ENCODE results near the gene CALN1. TPM values are rescaled to one million over a fixed set of nuclear protein-coding genes. Genes with fewer than 3 reads are reported as not detected.

Gene CALN1
- polyA plus RNA-seq, 3 donors: under 0.01 TPM; not detected in 2

DNA sequence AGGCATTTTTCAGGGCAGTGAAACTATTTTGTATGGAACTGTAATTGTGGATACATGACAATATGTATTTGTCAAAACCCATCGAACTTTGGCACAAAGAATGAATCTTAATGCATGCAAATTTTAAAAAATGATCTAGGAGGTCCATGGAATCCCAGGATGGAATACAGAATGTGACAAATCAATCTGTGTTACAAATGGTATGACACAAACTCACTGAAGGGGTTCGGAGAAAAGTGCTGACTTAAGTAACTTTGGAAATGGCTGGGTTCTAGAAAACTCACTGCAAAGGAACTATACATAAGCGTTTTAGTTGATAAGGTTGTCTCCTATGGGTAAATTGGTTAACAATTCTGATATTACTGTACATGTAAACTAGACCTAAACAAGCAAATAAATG lies 26.0 kb downstream of the CALN1 start:
- Histone ChIP-seq H3K4me1 (ENCODE audit: control insufficient read depth in 1 of 2, insufficient read depth in 2 of 2, low read length in 2 of 2) (no peaks in the 10 kb centered on the region), H2AFZ (ENCODE audit: insufficient read depth, low read depth, low read length, poor library complexity, severe bottlenecking) (no peak overlapping the region), H3K27ac (ENCODE audit: low read depth in 1 of 2, low read length in 2 of 2) (no peak overlapping the region), H3K79me2 (ENCODE audit: insufficient read depth, low read length) (no peaks in the 10 kb centered on the region), H4K20me1 (ENCODE audit: insufficient read depth, low read length) (no peaks in the 10 kb centered on the region), H3K9me3 (replicated peaks in 1 of 2; ENCODE audit: control insufficient read depth in 1 of 2, insufficient read depth in 1 of 2, low read length in 2 of 2) (no peaks in the 10 kb centered on the region), H3K4me2 (replicated peaks; ENCODE audit: extremely low read depth, low read length, poor library complexity, severe bottlenecking) (no peak overlapping the region), H3K27me3 (ENCODE audit: control insufficient read depth in 2 of 2, insufficient read depth in 2 of 2, low read length in 2 of 2) (no peaks in the 10 kb centered on the region), H3K4me3 (replicated peaks in 1 of 3; ENCODE audit: low read depth in 2 of 3, low read length in 3 of 3) (no peak overlapping the region), H3K36me3 (replicated peaks in 1 of 2; ENCODE audit: control insufficient read depth in 1 of 2, insufficient read depth in 2 of 2, low read length in 2 of 2) (no peaks in the 10 kb centered on the region), H3K9ac (ENCODE audit: insufficient read depth, low read length, poor library complexity, severe bottlenecking) (no peak overlapping the region)
- intact Hi-C loops (cut with micrococcal nuclease): no loop called here
- Mint-ChIP-seq H3K27me3 (ENCODE audit: low read depth in 3 of 3) (peaks cover 0 to 4% (median 3%) of the 10 kb centered on the region in 3 donors), H3K4me3 (no peak overlapping the region), H3K27ac (no peak overlapping the region), H3K9me3 (peaks cover 0 to 7% (median 3%) of the 10 kb centered on the region in 7 donors), H3K4me1 (no peaks in the 10 kb centered on the region), H3K36me3 (no peaks in the 10 kb centered on the region)
- no peak for DNase-seq
- WGBS (ENCODE audit: insufficient coverage): 90% methylated on average over 2 of the region's 3 CpGs
- TF ChIP-seq, protein P1, sequence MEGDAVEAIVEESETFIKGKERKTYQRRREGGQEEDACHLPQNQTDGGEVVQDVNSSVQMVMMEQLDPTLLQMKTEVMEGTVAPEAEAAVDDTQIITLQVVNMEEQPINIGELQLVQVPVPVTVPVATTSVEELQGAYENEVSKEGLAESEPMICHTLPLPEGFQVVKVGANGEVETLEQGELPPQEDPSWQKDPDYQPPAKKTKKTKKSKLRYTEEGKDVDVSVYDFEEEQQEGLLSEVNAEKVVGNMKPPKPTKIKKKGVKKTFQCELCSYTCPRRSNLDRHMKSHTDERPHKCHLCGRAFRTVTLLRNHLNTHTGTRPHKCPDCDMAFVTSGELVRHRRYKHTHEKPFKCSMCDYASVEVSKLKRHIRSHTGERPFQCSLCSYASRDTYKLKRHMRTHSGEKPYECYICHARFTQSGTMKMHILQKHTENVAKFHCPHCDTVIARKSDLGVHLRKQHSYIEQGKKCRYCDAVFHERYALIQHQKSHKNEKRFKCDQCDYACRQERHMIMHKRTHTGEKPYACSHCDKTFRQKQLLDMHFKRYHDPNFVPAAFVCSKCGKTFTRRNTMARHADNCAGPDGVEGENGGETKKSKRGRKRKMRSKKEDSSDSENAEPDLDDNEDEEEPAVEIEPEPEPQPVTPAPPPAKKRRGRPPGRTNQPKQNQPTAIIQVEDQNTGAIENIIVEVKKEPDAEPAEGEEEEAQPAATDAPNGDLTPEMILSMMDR (IDR thresholded peaks at IDR 0.05): no peak

DNA sequence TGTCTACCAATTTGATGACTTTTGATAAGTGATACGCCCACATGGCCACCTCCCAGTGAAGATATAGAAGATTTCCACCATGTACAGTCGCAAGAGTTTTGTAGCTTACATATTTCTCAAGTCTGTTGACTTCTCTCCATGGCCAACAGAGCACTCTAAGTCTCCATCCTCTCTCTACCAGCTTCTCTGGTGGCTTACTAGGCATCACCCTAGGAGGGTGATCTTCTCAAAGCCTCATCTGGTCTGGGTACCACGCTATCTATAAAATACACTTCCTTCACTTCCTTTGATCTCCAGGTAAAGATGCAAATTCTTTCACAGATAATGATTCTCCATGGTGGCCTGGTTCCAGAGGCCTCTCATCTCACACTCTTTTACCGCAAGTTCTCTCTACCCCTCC lies 49.9 kb downstream of the CALN1 start:
- H3K27me3 Mint-ChIP-seq (ENCODE audit: low read depth in 3 of 3): peaks cover 0 to 2% (median 0%) of the 10 kb centered on the region in 3 donors
- H3K4me1 Mint-ChIP-seq: no peaks in the 10 kb centered on the region
- 100% methylated on average over 3 of the region's 4 CpGs for WGBS (ENCODE audit: insufficient coverage)
- Histone ChIP-seq H3K4me3 (replicated peaks in 1 of 3; ENCODE audit: low read depth in 2 of 3, low read length in 3 of 3) (no peak overlapping the region), H3K9me3 (replicated peaks in 1 of 2; ENCODE audit: control insufficient read depth in 1 of 2, insufficient read depth in 1 of 2, low read length in 2 of 2) (no peaks in the 10 kb centered on the region), H4K20me1 (ENCODE audit: insufficient read depth, low read length) (no peaks in the 10 kb centered on the region), H3K36me3 (replicated peaks in 1 of 2; ENCODE audit: control insufficient read depth in 1 of 2, insufficient read depth in 2 of 2, low read length in 2 of 2) (no peaks in the 10 kb centered on the region), H2AFZ (ENCODE audit: insufficient read depth, low read depth, low read length, poor library complexity, severe bottlenecking) (no peak overlapping the region), H3K27ac (ENCODE audit: low read depth in 1 of 2, low read length in 2 of 2) (no peak overlapping the region), H3K4me1 (ENCODE audit: control insufficient read depth in 1 of 2, insufficient read depth in 2 of 2, low read length in 2 of 2) (no peaks in the 10 kb centered on the region), H3K4me2 (replicated peaks; ENCODE audit: extremely low read depth, low read length, poor library complexity, severe bottlenecking) (no peak overlapping the region), H3K9ac (ENCODE audit: insufficient read depth, low read length, poor library complexity, severe bottlenecking) (no peak overlapping the region), H3K27me3 (ENCODE audit: control insufficient read depth in 2 of 2, insufficient read depth in 2 of 2, low read length in 2 of 2) (no peaks in the 10 kb centered on the region), H3K79me2 (ENCODE audit: insufficient read depth, low read length) (no peaks in the 10 kb centered on the region)
- no peak for DNase-seq
- H3K27ac Mint-ChIP-seq: peak overlapping the region in 1 of 7 donors; percentile 9
- H3K4me3 Mint-ChIP-seq: no peak overlapping the region
- TF ChIP-seq, protein P1 (IDR thresholded peaks at IDR 0.05): no peak
- H3K36me3 Mint-ChIP-seq: no peaks in the 10 kb centered on the region
- H3K9me3 Mint-ChIP-seq: peaks cover 0 to 2% (median 0%) of the 10 kb centered on the region in 7 donors
- intact Hi-C loops (cut with micrococcal nuclease): no loop called here

All from CD14-positive monocyte (primary cell).